H9 (cell line): ENCODE results near the gene SCYGR1. TPM values are rescaled to one million over a fixed set of nuclear protein-coding genes. Genes with fewer than 3 reads are reported as not detected.

Source experiments
- DNase-seq: peaks from one replicate; pipeline ENCODE4 v3.0.0-alpha.2; 2017
- H2AFZ ChIP-seq: one replicate; pipeline ENCODE4 v1.6.1; 2013; ENCODE audit warnings: mild to moderate bottlenecking, low read length, control low read depth, moderate library complexity
- H2AK5ac ChIP-seq: 2 replicates; pipeline ENCODE4 v1.6.1; 2013; ENCODE audit warnings: low read length, control low read depth, mixed read lengths; ENCODE audit not compliant: insufficient read length
- H2BK120ac ChIP-seq: one replicate; pipeline ENCODE4 v1.6.1; 2013; ENCODE audit warnings: low read depth, mild to moderate bottlenecking, low read length, control low read depth, inconsistent platforms; ENCODE audit not compliant: poor library complexity, severe bottlenecking
- H2BK12ac ChIP-seq: 2 replicates; pipeline ENCODE4 v1.6.1; 2013; ENCODE audit warnings: low read length, control low read depth, mixed read lengths, low read depth; ENCODE audit not compliant: insufficient read length
- H2BK15ac ChIP-seq: 2 replicates; pipeline ENCODE4 v1.6.1; 2013; ENCODE audit warnings: low read depth, low read length, control low read depth
- H2BK20ac ChIP-seq: one replicate; pipeline ENCODE4 v1.6.1; 2013; ENCODE audit warnings: low read depth, mild to moderate bottlenecking, low read length, control low read depth, inconsistent platforms; ENCODE audit not compliant: poor library complexity, severe bottlenecking
- H2BK5ac ChIP-seq: 2 replicates; pipeline ENCODE4 v1.6.1; 2013; ENCODE audit warnings: low read length, control low read depth, mixed read lengths; ENCODE audit not compliant: insufficient read length
- H3K14ac ChIP-seq: 2 replicates; pipeline ENCODE4 v1.6.1; 2013; ENCODE audit warnings: low read length, control low read depth; ENCODE audit not compliant: insufficient read depth
- H3K18ac ChIP-seq: 2 replicates; pipeline ENCODE4 v1.6.1; 2013; ENCODE audit warnings: low read depth, mild to moderate bottlenecking, mixed read lengths, low read length, control low read depth; ENCODE audit not compliant: insufficient read length
- H3K23ac ChIP-seq: 2 replicates; pipeline ENCODE4 v1.6.1; 2013; ENCODE audit warnings: low read length, control low read depth, mixed read lengths, low read depth; ENCODE audit not compliant: insufficient read length
- H3K23me2 ChIP-seq: 2 replicates; pipeline ENCODE4 v1.6.1; 2013; ENCODE audit warnings: low read depth, mild to moderate bottlenecking, mixed read lengths, low read length, control low read depth; ENCODE audit not compliant: insufficient read length, poor library complexity, severe bottlenecking
- H3K27ac ChIP-seq: 2 replicates; pipeline ENCODE4 v1.5.1; 2013; ENCODE audit warnings: low read length, control low read depth, mixed read lengths, low read depth; ENCODE audit not compliant: insufficient read length
- H3K27me3 ChIP-seq: 2 replicates; pipeline ENCODE4 v1.6.1; 2013; ENCODE audit warnings: low read length, control low read depth, inconsistent platforms; ENCODE audit not compliant: insufficient read depth
- H3K4ac ChIP-seq: 2 replicates; pipeline ENCODE4 v1.6.1; 2013; ENCODE audit warnings: low read depth, mild to moderate bottlenecking, control low read depth, inconsistent platforms, low read length, moderate library complexity
- H3K4me1 ChIP-seq: 2 replicates; pipeline ENCODE4 v1.6.1; 2013; ENCODE audit warnings: low read length, control low read depth, inconsistent platforms; ENCODE audit not compliant: insufficient read depth
- H3K4me2 ChIP-seq: 2 replicates; pipeline ENCODE4 v1.6.1; 2013; ENCODE audit warnings: low read length, control low read depth, mixed read lengths; ENCODE audit not compliant: insufficient read length, insufficient read depth
- H3K56ac ChIP-seq: 2 replicates; pipeline ENCODE4 v1.6.1; 2013; ENCODE audit warnings: low read depth, mild to moderate bottlenecking, mixed read lengths, low read length, control low read depth; ENCODE audit not compliant: insufficient read length
- H3K79me1 ChIP-seq: 2 replicates; pipeline ENCODE4 v1.6.1; 2013; ENCODE audit warnings: low read depth, mild to moderate bottlenecking, moderate library complexity, low read length, control low read depth, inconsistent platforms; ENCODE audit not compliant: insufficient read depth, poor library complexity, severe bottlenecking
- H3K79me2 ChIP-seq: 2 replicates; pipeline ENCODE4 v1.6.1; 2013; ENCODE audit warnings: low read length, control low read depth, inconsistent platforms; ENCODE audit not compliant: insufficient read depth
- H3K9ac ChIP-seq: 2 replicates; pipeline ENCODE4 v1.6.1; 2013; ENCODE audit warnings: low read length, control low read depth, mixed read lengths; ENCODE audit not compliant: insufficient read length; ENCODE audit errors: extremely low read depth
- H3K9me3 ChIP-seq: one replicate; pipeline ENCODE4 v1.6.1; 2013; ENCODE audit warnings: low read depth, low read length, inconsistent platforms; ENCODE audit not compliant: control insufficient read depth
- H3T11ph ChIP-seq: one replicate; pipeline ENCODE4 v1.6.1; 2013; ENCODE audit warnings: mild to moderate bottlenecking, low read length, control low read depth, inconsistent platforms
- H4K20me1 ChIP-seq: one replicate; pipeline ENCODE4 v1.6.1; 2013; ENCODE audit not compliant: control insufficient read depth, insufficient read length, insufficient read depth
- H4K5ac ChIP-seq: 2 replicates; pipeline ENCODE4 v1.6.1; 2013; ENCODE audit warnings: low read depth, mild to moderate bottlenecking, mixed read lengths, low read length, control low read depth; ENCODE audit not compliant: insufficient read length
- H4K8ac ChIP-seq: replicated peaks from 2 replicates; pipeline ENCODE4 v1.6.1; 2013; ENCODE audit warnings: low read length, control low read depth, mixed read lengths, low read depth; ENCODE audit not compliant: insufficient read length
- H4K91ac ChIP-seq: 2 replicates; pipeline ENCODE4 v1.6.1; 2013; ENCODE audit warnings: low read depth, mild to moderate bottlenecking, moderate library complexity, mixed read lengths, low read length, control low read depth; ENCODE audit not compliant: insufficient read length
- H3K27ac Mint-ChIP-seq, 3 experiments: 2 replicates in 2 of 3; 3 replicates in 1 of 3; pipeline ENCODE4 v1.8.0; 2020 to 2021; ENCODE audit warnings: mixed read lengths in 3 of 3, mild to moderate bottlenecking in 1 of 3, moderate library complexity in 1 of 3
- H3K27me3 Mint-ChIP-seq: 2 replicates; pipeline ENCODE4 v1.8.0; 2021; ENCODE audit warnings: low read depth, mild to moderate bottlenecking, moderate library complexity, mixed read lengths
- H3K36me3 Mint-ChIP-seq, 3 experiments: 2 replicates in 2 of 3; 3 replicates in 1 of 3; pipeline ENCODE4 v1.8.0; 2020 to 2021; ENCODE audit warnings: low read depth in 3 of 3, mixed read lengths in 3 of 3; ENCODE audit not compliant: insufficient read depth in 1 of 3
- H3K4me1 Mint-ChIP-seq, 2 experiments: 2 replicates each; pipeline ENCODE4 v1.8.0; 2020; ENCODE audit warnings: mixed read lengths in 2 of 2
- H3K4me3 Mint-ChIP-seq, 2 experiments: 2 replicates in 1 of 2; 3 replicates in 1 of 2; pipeline ENCODE4 v1.8.0; 2020 to 2021; ENCODE audit warnings: mild to moderate bottlenecking in 2 of 2, mixed read lengths in 2 of 2, moderate library complexity in 1 of 2
- H3K9me3 Mint-ChIP-seq, 2 experiments: 2 replicates in 1 of 2; 3 replicates in 1 of 2; pipeline ENCODE4 v1.8.0; 2020; ENCODE audit warnings: mild to moderate bottlenecking in 2 of 2, mixed read lengths in 2 of 2, moderate library complexity in 1 of 2
- WGBS: extraction: QIAGEN DNeasy Blood & Tissue Kit; methylation state at CpG from one replicate; pipeline ENCODE4 v1.1.7; 2013; ENCODE audit warnings: missing lambda C conversion rate, low lambda C conversion rate, mixed read lengths; ENCODE audit not compliant: insufficient read length; ENCODE audit errors: extremely low coverage; 5-methylcytosine and 5-hydroxymethylcytosine counted together
- total RNA-seq: library from RNA; stranded (reverse); gene quantifications from 2 replicates; pipeline ENCODE4 v1.2.1, GENCODE V29; 2021
- TF ChIP-seq, protein P1 (sequence below): fragments of 200-600 bp; sonication (generic); conservative IDR thresholded peaks from 3 replicates; pipeline ENCODE4 v1.8.0; 2021; ENCODE audit warnings: antibody characterized with exemption, mild to moderate bottlenecking

Gene SCYGR1
- total RNA-seq, 1 experiment from 2014 or later, result not detected

GRCh38 chr2:227367427-227367795 lies 20.3 kb downstream of the SCYGR1 start:
- Histone ChIP-seq H3K79me1 (no peaks in the 10 kb centered on the region), H2AFZ (no peak overlapping the region), H3T11ph (no peak overlapping the region), H2BK15ac (no peak overlapping the region), H3K4me2 (no peak overlapping the region), H3K9me3 (no peaks in the 10 kb centered on the region), H3K56ac (no peak overlapping the region), H3K4ac (no peak overlapping the region), H2BK5ac (no peak overlapping the region), H3K9ac (no peak overlapping the region), H3K4me1 (no peaks in the 10 kb centered on the region; the same call in 1 of the 2 replicates), H2AK5ac (no peak overlapping the region), H3K18ac (no peak overlapping the region), H4K8ac (no peak overlapping the region), H3K27me3 (no peaks in the 10 kb centered on the region), H2BK20ac (no peak overlapping the region), H3K27ac (no peak overlapping the region), H3K23ac (no peak overlapping the region), H3K79me2 (no peaks in the 10 kb centered on the region), H3K23me2 (no peaks in the 10 kb centered on the region), H4K20me1 (no peaks in the 10 kb centered on the region), H4K5ac (no peak overlapping the region), H4K91ac (no peak overlapping the region), H2BK12ac (no peak overlapping the region), H3K14ac (no peak overlapping the region), H2BK120ac (no peak overlapping the region)
- TF ChIP-seq, protein P1, sequence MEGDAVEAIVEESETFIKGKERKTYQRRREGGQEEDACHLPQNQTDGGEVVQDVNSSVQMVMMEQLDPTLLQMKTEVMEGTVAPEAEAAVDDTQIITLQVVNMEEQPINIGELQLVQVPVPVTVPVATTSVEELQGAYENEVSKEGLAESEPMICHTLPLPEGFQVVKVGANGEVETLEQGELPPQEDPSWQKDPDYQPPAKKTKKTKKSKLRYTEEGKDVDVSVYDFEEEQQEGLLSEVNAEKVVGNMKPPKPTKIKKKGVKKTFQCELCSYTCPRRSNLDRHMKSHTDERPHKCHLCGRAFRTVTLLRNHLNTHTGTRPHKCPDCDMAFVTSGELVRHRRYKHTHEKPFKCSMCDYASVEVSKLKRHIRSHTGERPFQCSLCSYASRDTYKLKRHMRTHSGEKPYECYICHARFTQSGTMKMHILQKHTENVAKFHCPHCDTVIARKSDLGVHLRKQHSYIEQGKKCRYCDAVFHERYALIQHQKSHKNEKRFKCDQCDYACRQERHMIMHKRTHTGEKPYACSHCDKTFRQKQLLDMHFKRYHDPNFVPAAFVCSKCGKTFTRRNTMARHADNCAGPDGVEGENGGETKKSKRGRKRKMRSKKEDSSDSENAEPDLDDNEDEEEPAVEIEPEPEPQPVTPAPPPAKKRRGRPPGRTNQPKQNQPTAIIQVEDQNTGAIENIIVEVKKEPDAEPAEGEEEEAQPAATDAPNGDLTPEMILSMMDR, result no peak
- H3K36me3 Mint-ChIP-seq, result no peaks in the 10 kb centered on the region
- no peaks in the 10 kb centered on the region for H3K9me3 Mint-ChIP-seq
- H3K27me3 Mint-ChIP-seq, result no peaks in the 10 kb centered on the region
- no peak for DNase-seq
- H3K4me1 Mint-ChIP-seq, result no peaks in the 10 kb centered on the region
- no peak overlapping the region for H3K4me3 Mint-ChIP-seq
- no CpG with 5 or more reads among the region's 3 CpGs for WGBS
- H3K27ac Mint-ChIP-seq, result no peak overlapping the region
